CD4-positive, alpha-beta memory T cell (primary cell): ENCODE results near the gene FAM219A. TPM values are rescaled to one million over a fixed set of nuclear protein-coding genes. Genes with fewer than 3 reads are reported as not detected.

Source experiments
- CTCF ChIA-PET: fragments of 350-600 bp; sonication (Branson Sonifier 250); formaldehyde crosslinking; loops from one replicate; lab custom pipeline; 2021; ENCODE audit warnings: inconsistent platforms; ENCODE audit not compliant: partially characterized antibody; lab: Charles Lee
- POLR2A ChIA-PET: fragments of 350-600 bp; sonication (Branson Sonifier 250); formaldehyde crosslinking; loops from one replicate; lab custom pipeline; 2021; ENCODE audit not compliant: partially characterized antibody; lab: Charles Lee
- DNase-seq, 5 donors: peaks; one replicate each; pipeline versions ENCODE4 v3.0.0 to v3.0.0-alpha.2; 2020 to 2022; ENCODE audit warnings: mixed read lengths in 1 of 5
- H3K27ac ChIP-seq: one replicate; pipeline ENCODE4 v1.7.0; 2013; ENCODE audit warnings: low read depth, low read length
- H3K27me3 ChIP-seq: 2 replicates; pipeline ENCODE4 v1.7.0; 2013; ENCODE audit warnings: mild to moderate bottlenecking, low read length, moderate library complexity; ENCODE audit not compliant: insufficient read depth
- H3K36me3 ChIP-seq: 2 replicates; pipeline ENCODE4 v1.7.0; 2013; ENCODE audit warnings: mild to moderate bottlenecking, low read length, moderate library complexity; ENCODE audit not compliant: insufficient read depth
- H3K4me1 ChIP-seq: 2 replicates; pipeline ENCODE4 v1.7.0; 2013; ENCODE audit warnings: mild to moderate bottlenecking, low read length, moderate library complexity; ENCODE audit not compliant: insufficient read depth
- H3K4me3 ChIP-seq, 2 donors: one replicate each; pipeline ENCODE4 v1.7.0; 2013; ENCODE audit warnings: low read length in 2 of 2, mild to moderate bottlenecking in 1 of 2
- H3K9me3 ChIP-seq, 2 donors: one replicate each; pipeline ENCODE4 v1.7.0; 2013; ENCODE audit warnings: low read length in 2 of 2, control low read depth in 1 of 2; ENCODE audit not compliant: control insufficient read depth in 1 of 2
- H3K27ac Mint-ChIP-seq, 7 donors: one replicate each; pipeline ENCODE4 v1.8.0; 2020 to 2021; ENCODE audit warnings: mixed read lengths in 7 of 7, mild to moderate bottlenecking in 6 of 7, inconsistent platforms in 3 of 7, moderate library complexity in 3 of 7
- H3K27me3 Mint-ChIP-seq, 2 donors: one replicate each; pipeline ENCODE4 v1.8.0; 2020 to 2021; ENCODE audit warnings: mixed read lengths in 2 of 2
- H3K36me3 Mint-ChIP-seq, 2 donors: one replicate each; pipeline ENCODE4 v1.8.0; 2020 to 2021; ENCODE audit warnings: mixed read lengths in 2 of 2, inconsistent platforms in 1 of 2, mild to moderate bottlenecking in 1 of 2
- H3K4me1 Mint-ChIP-seq, 4 donors: one replicate each; pipeline ENCODE4 v1.8.0; 2020 to 2021; ENCODE audit warnings: mixed read lengths in 4 of 4, mild to moderate bottlenecking in 1 of 4
- H3K4me3 Mint-ChIP-seq, 8 donors: one replicate each; pipeline ENCODE4 v1.8.0; 2020 to 2021; ENCODE audit warnings: mixed read lengths in 8 of 8, mild to moderate bottlenecking in 7 of 8, moderate library complexity in 6 of 8, inconsistent platforms in 3 of 8
- H3K9me3 Mint-ChIP-seq, 8 donors: one replicate each; pipeline ENCODE4 v1.8.0; 2020 to 2021; ENCODE audit warnings: mixed read lengths in 8 of 8, mild to moderate bottlenecking in 5 of 8, inconsistent platforms in 3 of 8, moderate library complexity in 1 of 8
- intact Hi-C: fragments of 100-400 bp; cut with micrococcal nuclease; formaldehyde crosslinking; loops from one replicate; pipeline ENCODE4 v1.15.1; 2023
- polyA plus RNA-seq, 2 donors: library from polyadenylated mRNA; unstranded; fragments of 300-500 nt; fragmentation: Illumina TruSeq; gene quantifications; one replicate each; pipeline ENCODE4 v1.2.3, GENCODE V29; 2021
- total RNA-seq, 2 experiments: library from RNA; stranded (reverse); gene quantifications; one replicate each; pipeline ENCODE4 v1.2.3, GENCODE V29; 2021

Gene FAM219A
- total and polyA plus RNA-seq, 4 experiments from 2014 or later, result 0.33 to 16.3 (median 7.6) TPM

DNA sequence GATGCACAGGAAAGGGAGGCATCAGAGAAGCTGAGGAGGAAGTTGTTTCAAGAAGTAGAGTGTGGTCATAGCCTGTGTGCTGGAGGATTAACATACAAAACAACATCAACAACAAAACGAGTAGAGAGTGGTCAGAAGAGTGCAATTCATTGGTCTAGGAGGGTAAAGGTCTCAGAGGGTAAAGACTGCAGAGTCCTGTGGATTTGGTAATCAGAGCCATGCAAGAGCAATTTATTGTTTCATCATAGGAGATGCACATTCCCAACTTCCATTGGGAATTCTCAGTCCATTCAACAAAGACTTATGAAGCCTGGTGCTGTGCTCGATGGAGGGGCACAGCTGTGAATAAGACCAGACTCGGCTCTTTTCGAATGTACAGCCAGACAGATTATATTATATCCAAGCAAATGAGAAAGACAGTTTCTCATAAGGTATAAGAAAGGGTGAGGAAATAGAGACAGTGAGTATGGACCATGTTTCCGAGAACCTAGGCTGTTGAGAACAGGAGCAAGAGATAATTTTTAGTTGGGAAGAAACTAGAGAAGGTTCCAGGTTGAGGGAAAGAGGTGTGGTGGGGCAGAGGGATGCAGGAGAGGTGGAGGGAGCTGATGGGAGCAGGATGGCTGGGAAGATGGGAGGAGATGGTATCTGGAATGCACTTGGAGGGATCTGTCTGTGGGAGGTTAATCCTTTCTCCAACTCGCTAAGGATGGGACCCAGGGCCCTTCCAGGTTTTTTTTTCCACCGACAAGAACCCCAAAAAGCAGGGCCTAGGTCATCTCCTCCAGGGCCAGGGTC is 73.8 kb downstream of the FAM219A start:
- Mint-ChIP-seq H3K27ac (peak overlapping the region in 1 of 7 donors; percentile 62), H3K9me3 (peaks cover 0 to 2% (median 0%) of the 10 kb centered on the region in 8 donors), H3K4me3 (no peak overlapping the region), H3K36me3 (no peaks in the 10 kb centered on the region), H3K27me3 (no peaks in the 10 kb centered on the region), H3K4me1 (peaks cover 13 to 23% (median 19%) of the 10 kb centered on the region in 4 donors)
- Histone ChIP-seq H3K27me3 (no peaks in the 10 kb centered on the region), H3K9me3 (no peaks in the 10 kb centered on the region), H3K36me3 (no peaks in the 10 kb centered on the region), H3K4me1 (peaks cover 17% of the 10 kb centered on the region), H3K27ac (no peak overlapping the region), H3K4me3 (no peak overlapping the region)
- ChIA-PET POLR2A (no interaction called here), CTCF (interaction anchor here (1.3 kb wide), 1 partner anchor 19 kb away, joined by 3 read pairs; no protein-coding TSS in a partner anchor)
- no peak for DNase-seq
- intact Hi-C loops, result no loop called here

GRCh38 chr9:34383904-34384303 is 74.5 kb downstream of the FAM219A start:
- intact Hi-C loops, result no loop called here
- peaks cover 0 to under 1% (median 0%) of the 10 kb centered on the region in 8 donors for H3K9me3 Mint-ChIP-seq

GRCh38 chr9:34382879-34383278 is 75.5 kb downstream of the FAM219A start:
- Histone ChIP-seq H3K27me3 (no peaks in the 10 kb centered on the region), H3K27ac (no peak overlapping the region), H3K9me3 (no peaks in the 10 kb centered on the region), H3K36me3 (no peaks in the 10 kb centered on the region), H3K4me1 (peaks cover 23% of the 10 kb centered on the region), H3K4me3 (no peak overlapping the region)
- Mint-ChIP-seq H3K36me3 (no peaks in the 10 kb centered on the region), H3K4me1 (peaks cover 20 to 35% (median 30%) of the 10 kb centered on the region in 4 donors), H3K4me3 (peak overlapping the region in 4 of 8 donors; percentile 14 to 66 (median 30)), H3K27me3 (no peaks in the 10 kb centered on the region), H3K27ac (peak overlapping the region in 1 of 7 donors; percentile 68), H3K9me3 (no peaks in the 10 kb centered on the region)
- ChIA-PET POLR2A (no interaction called here), CTCF (interaction anchor here (0.8 to 1.5 kb wide), 2 partner anchors 21 to 51 kb away, joined by 3 to 7 read pairs; no protein-coding TSS in a partner anchor)
- intact Hi-C loops, result no loop called here
- no peak for DNase-seq

More at GRCh38 chr9:34383904-34384303, 74.5 kb downstream of the FAM219A start:
- Histone ChIP-seq H3K36me3 (no peaks in the 10 kb centered on the region), H3K4me3 (no peak overlapping the region), H3K27me3 (no peaks in the 10 kb centered on the region), H3K4me1 (peaks cover 23% of the 10 kb centered on the region), H3K27ac (no peak overlapping the region), H3K9me3 (no peaks in the 10 kb centered on the region)
- Mint-ChIP-seq H3K36me3 (no peaks in the 10 kb centered on the region), H3K4me1 (peaks cover 18 to 29% (median 24%) of the 10 kb centered on the region in 4 donors), H3K27ac (no peak overlapping the region), H3K27me3 (no peaks in the 10 kb centered on the region), H3K4me3 (no peak overlapping the region)
- no peak for DNase-seq
- POLR2A ChIA-PET, result no interaction called here
- CTCF ChIA-PET, result interaction anchor here (1.3 kb wide), 1 partner anchor 20 kb away, joined by 3 read pairs; no protein-coding TSS in a partner anchor

DNA sequence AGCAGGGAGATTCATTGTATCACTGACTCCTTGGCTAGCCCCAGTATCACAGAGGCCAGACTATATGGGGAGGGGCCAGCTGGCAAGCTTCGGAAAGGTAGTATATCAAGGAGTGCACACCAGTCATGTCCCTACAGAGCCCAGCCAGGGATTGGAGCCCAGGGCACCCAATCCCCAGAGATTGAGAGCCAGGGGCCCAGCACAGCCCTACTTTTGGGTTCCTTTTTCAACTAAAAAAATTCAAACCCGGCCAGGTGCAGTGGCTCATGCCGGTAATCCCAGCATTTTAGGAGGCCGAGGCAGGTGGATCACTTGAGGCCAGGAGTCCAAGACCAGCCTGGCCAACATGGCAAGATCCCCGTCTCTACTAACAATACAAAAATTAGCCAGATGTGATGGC is 76.3 kb downstream of the FAM219A start:
- H3K36me3 Mint-ChIP-seq, result no peaks in the 10 kb centered on the region
- no peaks in the 10 kb centered on the region for H3K27me3 Mint-ChIP-seq
- intact Hi-C loops, result no loop called here
- peaks cover 21 to 39% (median 31%) of the 10 kb centered on the region in 4 donors for H3K4me1 Mint-ChIP-seq
- no peak for DNase-seq
- H3K27ac Mint-ChIP-seq, result no peak overlapping the region
- H3K9me3 Mint-ChIP-seq, result no peaks in the 10 kb centered on the region
- ChIA-PET CTCF (interaction anchor here (0.8 to 1.5 kb wide), 2 partner anchors 22 to 50 kb away, joined by 3 to 7 read pairs; no protein-coding TSS in a partner anchor), POLR2A (interaction anchor here (0.6 to 0.9 kb wide), 2 partner anchors 221 to 229 kb away, joined by 3 read pairs; no protein-coding TSS in a partner anchor)
- Histone ChIP-seq H3K36me3 (no peaks in the 10 kb centered on the region), H3K27ac (no peak overlapping the region), H3K4me3 (no peak overlapping the region), H3K27me3 (no peaks in the 10 kb centered on the region), H3K4me1 (peaks cover 27% of the 10 kb centered on the region), H3K9me3 (no peaks in the 10 kb centered on the region)
- H3K4me3 Mint-ChIP-seq, result peak overlapping the region in 5 of 8 donors; percentile 62 to 90 (median 84)

- intact Hi-C loops, result no loop called here
- H3K4me1 Mint-ChIP-seq, result peaks cover 22 to 42% (median 34%) of the 10 kb centered on the region in 4 donors
- H3K9me3 Mint-ChIP-seq, result no peaks in the 10 kb centered on the region
- peak; percentile 14 to 52 (median 20) for DNase-seq
- Histone ChIP-seq H3K4me3 (peak overlapping the region; percentile 19 to 64), H3K27ac (peak overlapping the region; percentile 48), H3K4me1 (peaks cover 30% of the 10 kb centered on the region), H3K36me3 (no peaks in the 10 kb centered on the region), H3K9me3 (no peaks in the 10 kb centered on the region), H3K27me3 (no peaks in the 10 kb centered on the region)
- POLR2A ChIA-PET, result interaction anchor here (0.6 to 0.9 kb wide), 2 partner anchors 221 to 230 kb away, joined by 3 read pairs; no protein-coding TSS in a partner anchor
- H3K27me3 Mint-ChIP-seq, result no peaks in the 10 kb centered on the region
- H3K4me3 Mint-ChIP-seq, result peak overlapping the region; percentile 76 to 94 (median 86)
- CTCF ChIA-PET, result interaction anchor here (1.5 kb wide), 1 partner anchor 23 kb away, joined by 7 read pairs; no protein-coding TSS in a partner anchor
- peak overlapping the region in 5 of 7 donors; percentile 19 to 84 (median 75) for H3K27ac Mint-ChIP-seq
- no peaks in the 10 kb centered on the region for H3K36me3 Mint-ChIP-seq
These were observed 77.0 kb downstream of the FAM219A start for GRCh38 chr9:34381323-34381722.

DNA sequence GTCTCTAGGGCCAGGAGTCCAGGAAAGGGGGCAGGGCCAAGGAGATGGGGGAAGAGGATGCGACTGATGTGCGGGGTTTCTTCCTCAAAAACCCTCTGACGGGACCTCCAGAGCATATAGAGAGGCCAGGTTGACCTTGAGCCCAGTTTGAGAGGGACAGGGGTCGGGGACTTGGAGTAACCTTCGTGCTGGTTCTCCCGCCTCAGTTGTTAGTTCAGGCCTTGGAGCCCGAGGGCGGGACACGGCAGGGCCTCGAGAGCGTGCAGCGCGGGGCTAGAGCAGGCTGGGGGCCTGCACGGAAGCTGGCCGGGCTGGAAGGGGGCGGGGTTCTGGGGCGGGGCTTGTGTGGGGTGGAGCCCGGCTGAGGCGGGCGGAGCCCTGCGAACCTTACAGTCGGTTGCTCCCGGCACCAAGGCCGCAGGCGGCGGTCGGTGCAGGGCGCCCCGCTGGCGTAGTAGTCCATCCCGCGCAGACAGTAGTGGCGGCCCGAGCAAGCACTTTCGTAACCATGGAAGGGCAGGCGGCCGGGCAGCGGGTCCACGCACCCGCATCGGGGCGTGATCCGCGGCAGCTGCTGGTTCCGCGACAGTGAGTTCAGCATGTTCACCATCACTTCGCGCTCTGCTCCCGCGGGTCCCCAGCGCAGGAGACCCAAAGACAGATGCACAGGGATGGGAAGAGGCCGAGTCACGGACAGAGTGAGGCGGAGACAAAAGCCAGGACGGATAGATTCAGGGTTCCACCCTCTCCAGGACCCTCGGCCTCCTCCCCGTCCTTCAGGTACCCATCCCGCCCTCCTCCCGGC is 77.7 kb downstream of the FAM219A start:
- no peaks in the 10 kb centered on the region for H3K27me3 ChIP-seq
- ChIA-PET CTCF (interaction anchor here (1.5 to 8.2 kb wide), 4 partner anchors 8 to 188 kb away, joined by 4 to 88 read pairs (median 30); no protein-coding TSS in a partner anchor), POLR2A (interaction anchor here (0.7 to 1.7 kb wide), 5 partner anchors 10 to 202 kb away, joined by 3 to 5 read pairs (median 3); partner anchors contain the start of genes DNAI1, FAM219A and UBAP1)
- H3K9me3 Mint-ChIP-seq, result no peaks in the 10 kb centered on the region
- H3K27me3 Mint-ChIP-seq, result no peaks in the 10 kb centered on the region
- peak overlapping the region; percentile 77 to 94 (median 88) for H3K4me3 Mint-ChIP-seq
- H3K9me3 ChIP-seq, result no peaks in the 10 kb centered on the region
- H3K36me3 Mint-ChIP-seq, result no peaks in the 10 kb centered on the region
- intact Hi-C loops, result no loop called here
- peaks cover 36% of the 10 kb centered on the region for H3K4me1 ChIP-seq
- peaks cover 28 to 48% (median 40%) of the 10 kb centered on the region in 4 donors for H3K4me1 Mint-ChIP-seq
- DNase-seq, result peak; percentile 74 to 80 (median 75)
- H3K27ac Mint-ChIP-seq, result peak overlapping the region; percentile 57 to 93 (median 76)
- H3K36me3 ChIP-seq, result no peaks in the 10 kb centered on the region
- peak overlapping the region; percentile 48 for H3K27ac ChIP-seq
- H3K4me3 ChIP-seq, result peak overlapping the region; percentile 19 to 64
